CD4-positive, alpha-beta T cell (primary cell): ENCODE results near the gene TADA3. TPM values are rescaled to one million over a fixed set of nuclear protein-coding genes. Genes with fewer than 3 reads are reported as not detected.
A peak's percentile ranks its signal among the peaks of the same experiment; 100 is the strongest.

Source experiments
- ATAC-seq: fragments of 200-7000 bp; cut with Tn5 transposase; one replicate; pipeline ENCODE4 v1.10.0; 2022; ENCODE audit warnings: mild to moderate bottlenecking; ENCODE audit not compliant: poor library complexity
- CTCF ChIA-PET: fragments of 350-600 bp; sonication (Branson Sonifier 250); formaldehyde crosslinking; loops from one replicate; lab custom pipeline; 2021; ENCODE audit warnings: antibody characterized with exemption, inconsistent platforms; lab: Charles Lee
- POLR2A ChIA-PET: fragments of 350-600 bp; sonication (Branson Sonifier 250); formaldehyde crosslinking; loops from one replicate; lab custom pipeline; 2021; ENCODE audit warnings: antibody characterized with exemption, inconsistent platforms; lab: Charles Lee
- DNase-seq, 14 experiments: peaks; one replicate each; pipeline ENCODE4 v3.0.0-alpha.2; 2013 to 2020; ENCODE audit warnings: mixed read lengths in 2 of 14
- H3K27ac ChIP-seq, 2 donors: one replicate each; pipeline versions ENCODE4 v1.5.1 to v1.7.0; 2013; ENCODE audit warnings: low read length in 2 of 2, low read depth in 1 of 2, mild to moderate bottlenecking in 1 of 2
- H3K27me3 ChIP-seq, 2 experiments: 1 replicate in 1 of 2; 2 replicates in 1 of 2; pipeline versions ENCODE4 v1.6.1 to v1.7.0; 2013; ENCODE audit warnings: low read length in 2 of 2, control low read depth in 1 of 2, mild to moderate bottlenecking in 1 of 2, moderate library complexity in 1 of 2; ENCODE audit not compliant: insufficient read depth in 2 of 2, control insufficient read depth in 1 of 2
- H3K36me3 ChIP-seq: one replicate; pipeline ENCODE4 v1.6.1; 2013; ENCODE audit warnings: low read length, control low read depth; ENCODE audit not compliant: insufficient read depth
- H3K4me1 ChIP-seq: one replicate; pipeline ENCODE4 v1.6.1; 2013; ENCODE audit warnings: low read length, control low read depth; ENCODE audit not compliant: insufficient read depth
- H3K4me3 ChIP-seq: one replicate; pipeline ENCODE4 v1.5.1; 2013; ENCODE audit warnings: mild to moderate bottlenecking, low read length, moderate library complexity
- H3K9me3 ChIP-seq, 2 experiments: 1 replicate in 1 of 2; 2 replicates in 1 of 2; pipeline versions ENCODE4 v1.6.1 to v1.7.0; 2013; ENCODE audit warnings: low read length in 2 of 2, mild to moderate bottlenecking in 2 of 2, control low read depth in 1 of 2, moderate library complexity in 1 of 2; ENCODE audit not compliant: control insufficient read depth in 1 of 2, insufficient read depth in 1 of 2
- H3K27ac Mint-ChIP-seq: one replicate; pipeline ENCODE4 v1.8.0; 2020; ENCODE audit warnings: mixed read lengths
- H3K27me3 Mint-ChIP-seq: one replicate; pipeline ENCODE4 v1.8.0; 2021; ENCODE audit warnings: mixed read lengths
- H3K36me3 Mint-ChIP-seq: one replicate; pipeline ENCODE4 v1.8.0; 2021; ENCODE audit warnings: low read depth, mixed read lengths
- H3K4me1 Mint-ChIP-seq: one replicate; pipeline ENCODE4 v1.8.0; 2021; ENCODE audit warnings: low read depth, mixed read lengths
- H3K4me3 Mint-ChIP-seq: one replicate; pipeline ENCODE4 v1.8.0; 2020; ENCODE audit warnings: mild to moderate bottlenecking, mixed read lengths
- H3K9me3 Mint-ChIP-seq: one replicate; pipeline ENCODE4 v1.8.0; 2020; ENCODE audit warnings: mixed read lengths
- CTCF ChIP-seq: fragments of 200-600 bp; IDR thresholded peaks from one replicate; pipeline ENCODE4 v1.8.0; 2022; ENCODE audit warnings: antibody characterized with exemption, mild to moderate bottlenecking
- intact Hi-C, 2 experiments: fragments of 100-400 bp; cut with DNase I in 1 of 2; cut with micrococcal nuclease in 1 of 2; formaldehyde crosslinking; loops; one replicate each; pipeline versions ENCODE4 v1.15.1 to v1.9.0; 2023 to 2025; cut with DNase I, micrococcal nuclease
- total RNA-seq, 174 experiments: library from RNA in 2 of 174; stranded (reverse) in 2 of 174; gene quantifications; one replicate each; pipeline ENCODE4 v1.2.3 and lab custom pipeline; 2021 to 2026

Gene TADA3
- total RNA-seq, 2 experiments from 2014 or later = 14.7 to 16.5 TPM

- POLR2A ChIA-PET = interaction anchor here (1.2 to 1.5 kb wide), 2 partner anchors 14 to 17 kb away, joined by 3 to 4 read pairs; partner anchors contain the start of genes ARPC4 and TADA3
- Histone ChIP-seq H3K4me1 (peaks cover 50% of the 10 kb centered on the region), H3K27ac (no peak overlapping the region), H3K4me3 (no peak overlapping the region), H3K36me3 (peaks cover 31% of the 10 kb centered on the region), H3K9me3 (no peaks in the 10 kb centered on the region), H3K27me3 (no peaks in the 10 kb centered on the region)
- Mint-ChIP-seq H3K4me3 (peak overlapping the region; percentile 21), H3K4me1 (peaks cover 53% of the 10 kb centered on the region), H3K27me3 (no peaks in the 10 kb centered on the region), H3K36me3 (peaks cover 26% of the 10 kb centered on the region), H3K27ac (peak overlapping the region; percentile 65), H3K9me3 (no peaks in the 10 kb centered on the region)
- ATAC-seq (no peak), DNase-seq (no peak)
- CTCF ChIA-PET = no interaction called here
- intact Hi-C loops = no loop called here
- TF ChIP-seq CTCF = no peak
Measured at GRCh38 chr3:9779075-9779593, 13.1 kb downstream of the TADA3 start.

- ChIA-PET CTCF (no interaction called here), POLR2A (interaction anchor here (0.6 to 1.5 kb wide), 4 partner anchors 14 to 28 kb away, joined by 3 to 4 read pairs (median 3); partner anchors contain the start of genes ARPC4, OGG1 and TADA3)
- ATAC-seq (no peak), DNase-seq (peak in 1 of 14 experiments; percentile 16)
- no peaks in the 10 kb centered on the region for H3K27me3 Mint-ChIP-seq
- no peaks in the 10 kb centered on the region for H3K9me3 Mint-ChIP-seq
- H3K9me3 ChIP-seq = no peaks in the 10 kb centered on the region
- H3K27me3 ChIP-seq = no peaks in the 10 kb centered on the region
- peaks cover 50% of the 10 kb centered on the region for H3K4me1 ChIP-seq
- peaks cover 53% of the 10 kb centered on the region for H3K4me1 Mint-ChIP-seq
- H3K4me3 Mint-ChIP-seq = peak overlapping the region; percentile 21
- no peak overlapping the region for H3K4me3 ChIP-seq
- H3K27ac ChIP-seq = no peak overlapping the region
- peaks cover 23% of the 10 kb centered on the region for H3K36me3 Mint-ChIP-seq
- peaks cover 25% of the 10 kb centered on the region for H3K36me3 ChIP-seq
- intact Hi-C loops = no loop called here
- H3K27ac Mint-ChIP-seq = peak overlapping the region; percentile 27
- TF ChIP-seq CTCF = no peak
Measured at GRCh38 chr3:9778143-9779074, 13.9 kb downstream of the TADA3 start.

- H3K27ac Mint-ChIP-seq = no peak overlapping the region
- CTCF ChIA-PET = no interaction called here
- H3K9me3 Mint-ChIP-seq = no peaks in the 10 kb centered on the region
Measured at GRCh38 chr3:9777694-9778021, 14.6 kb downstream of the TADA3 start.

More at GRCh38 chr3:9777694-9778021, 14.6 kb downstream of the TADA3 start:
- no peak for ATAC-seq
- peaks cover 17% of the 10 kb centered on the region for H3K36me3 Mint-ChIP-seq
- H3K27me3 Mint-ChIP-seq = no peaks in the 10 kb centered on the region
- TF ChIP-seq CTCF = no peak
- no peak overlapping the region for H3K4me3 Mint-ChIP-seq
- Histone ChIP-seq H3K4me1 (peaks cover 50% of the 10 kb centered on the region), H3K4me3 (no peak overlapping the region), H3K27me3 (no peaks in the 10 kb centered on the region), H3K27ac (no peak overlapping the region), H3K9me3 (no peaks in the 10 kb centered on the region), H3K36me3 (peaks cover 19% of the 10 kb centered on the region)
- intact Hi-C loops = no loop called here
- POLR2A ChIA-PET = interaction anchor here (1.1 to 1.5 kb wide), 2 partner anchors 15 to 27 kb away, joined by 3 to 4 read pairs; partner anchors contain the start of genes ARPC4 and TADA3
- no peak for DNase-seq
- H3K4me1 Mint-ChIP-seq = peaks cover 49% of the 10 kb centered on the region
